Lower lobe of right lung (tissue), 2 donors: ENCODE results near the gene C4orf46. TPM values are rescaled to one million over a fixed set of nuclear protein-coding genes. Genes with fewer than 3 reads are reported as not detected.
"Not testable (repeated sequence)": the region's sequence is repeated elsewhere in the genome, so short reads cannot be mapped to it uniquely, and the experiment has no call there.

Experiments
- ATAC-seq, 2 donors: fragments of 200-7000 bp; cut with Tn5 transposase; one replicate each; pipeline ENCODE4 v1.9.1; 2020 to 2022; ENCODE audit warnings: mild to moderate bottlenecking in 2 of 2, moderate library complexity in 2 of 2
- DNase-seq: peaks from one replicate; pipeline ENCODE4 v3.0.0-alpha.2; 2020
- H3K27ac ChIP-seq: fragments of 200-600 bp; one replicate; pipeline ENCODE4 v1.8.0; 2022
- H3K27me3 ChIP-seq: fragments of 200-600 bp; one replicate; pipeline ENCODE4 v1.8.0; 2022; ENCODE audit warnings: low read depth
- H3K36me3 ChIP-seq: fragments of 200-600 bp; one replicate; pipeline ENCODE4 v1.8.0; 2022; ENCODE audit warnings: mild to moderate bottlenecking
- H3K4me1 ChIP-seq: fragments of 200-600 bp; one replicate; pipeline ENCODE4 v1.8.0; 2022
- H3K4me3 ChIP-seq: fragments of 200-600 bp; one replicate; pipeline ENCODE4 v1.8.0; 2022; ENCODE audit warnings: mild to moderate bottlenecking
- H3K9me3 ChIP-seq: fragments of 200-600 bp; one replicate; pipeline ENCODE4 v1.8.0; 2022
- intact Hi-C: fragments of 100-400 bp; cut with DNase I; formaldehyde crosslinking; loops from one replicate; pipeline ENCODE4 v1.11.0; 2022
- total RNA-seq: library from RNA; stranded (reverse); fragmentation: NEBNext Ultra II Directional; extraction: Animal tissue kit (Norgen Biotek cat#: 25700); gene quantifications from one replicate; pipeline ENCODE4 v1.2.1, GENCODE V29; 2021
- TF ChIP-seq, protein P1 (sequence below): fragments of 200-600 bp; IDR thresholded peaks from one replicate; pipeline ENCODE4 v1.8.0; 2022; ENCODE audit warnings: antibody characterized with exemption, mild to moderate bottlenecking
- donor health status: DM: no; HTN: yes; CAD: no; lungs with severe emphysema.

C4orf46 gene
- total RNA-seq, 1 donor from 2014 or later: 4.0 TPM

DNA sequence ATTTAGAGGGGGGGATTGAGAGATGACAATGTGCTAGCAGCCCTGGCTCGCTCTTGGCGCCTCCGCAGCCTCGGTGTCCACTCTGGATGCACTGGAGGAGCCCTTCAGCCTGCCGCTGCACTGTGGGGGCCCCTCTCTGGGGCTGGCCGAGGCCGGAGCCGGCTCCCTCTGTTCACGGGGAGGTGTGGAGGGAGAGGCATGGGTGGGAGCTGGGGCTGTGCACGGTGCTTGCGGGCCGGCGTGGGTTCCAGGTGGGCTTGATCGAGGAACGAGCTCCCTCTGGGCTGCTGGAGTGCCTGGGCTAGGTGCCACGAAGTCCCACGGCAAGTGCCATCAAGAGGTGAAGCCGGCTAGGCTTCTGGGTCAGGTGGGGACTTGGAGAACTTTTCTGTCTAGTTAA, 6.9 kb downstream of the C4orf46 start:
- Histone ChIP-seq H3K4me1 (peaks cover 3% of the 10 kb centered on the region), H3K4me3 (no peak overlapping the region), H3K9me3 (no peaks in the 10 kb centered on the region), H3K27me3 (no peaks in the 10 kb centered on the region), H3K36me3 (no peaks in the 10 kb centered on the region), H3K27ac (no peak overlapping the region)
- TF ChIP-seq, protein P1, sequence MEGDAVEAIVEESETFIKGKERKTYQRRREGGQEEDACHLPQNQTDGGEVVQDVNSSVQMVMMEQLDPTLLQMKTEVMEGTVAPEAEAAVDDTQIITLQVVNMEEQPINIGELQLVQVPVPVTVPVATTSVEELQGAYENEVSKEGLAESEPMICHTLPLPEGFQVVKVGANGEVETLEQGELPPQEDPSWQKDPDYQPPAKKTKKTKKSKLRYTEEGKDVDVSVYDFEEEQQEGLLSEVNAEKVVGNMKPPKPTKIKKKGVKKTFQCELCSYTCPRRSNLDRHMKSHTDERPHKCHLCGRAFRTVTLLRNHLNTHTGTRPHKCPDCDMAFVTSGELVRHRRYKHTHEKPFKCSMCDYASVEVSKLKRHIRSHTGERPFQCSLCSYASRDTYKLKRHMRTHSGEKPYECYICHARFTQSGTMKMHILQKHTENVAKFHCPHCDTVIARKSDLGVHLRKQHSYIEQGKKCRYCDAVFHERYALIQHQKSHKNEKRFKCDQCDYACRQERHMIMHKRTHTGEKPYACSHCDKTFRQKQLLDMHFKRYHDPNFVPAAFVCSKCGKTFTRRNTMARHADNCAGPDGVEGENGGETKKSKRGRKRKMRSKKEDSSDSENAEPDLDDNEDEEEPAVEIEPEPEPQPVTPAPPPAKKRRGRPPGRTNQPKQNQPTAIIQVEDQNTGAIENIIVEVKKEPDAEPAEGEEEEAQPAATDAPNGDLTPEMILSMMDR: no peak
- intact Hi-C loops: no loop called here
- DNase-seq (no peak), ATAC-seq (no peak)

DNA sequence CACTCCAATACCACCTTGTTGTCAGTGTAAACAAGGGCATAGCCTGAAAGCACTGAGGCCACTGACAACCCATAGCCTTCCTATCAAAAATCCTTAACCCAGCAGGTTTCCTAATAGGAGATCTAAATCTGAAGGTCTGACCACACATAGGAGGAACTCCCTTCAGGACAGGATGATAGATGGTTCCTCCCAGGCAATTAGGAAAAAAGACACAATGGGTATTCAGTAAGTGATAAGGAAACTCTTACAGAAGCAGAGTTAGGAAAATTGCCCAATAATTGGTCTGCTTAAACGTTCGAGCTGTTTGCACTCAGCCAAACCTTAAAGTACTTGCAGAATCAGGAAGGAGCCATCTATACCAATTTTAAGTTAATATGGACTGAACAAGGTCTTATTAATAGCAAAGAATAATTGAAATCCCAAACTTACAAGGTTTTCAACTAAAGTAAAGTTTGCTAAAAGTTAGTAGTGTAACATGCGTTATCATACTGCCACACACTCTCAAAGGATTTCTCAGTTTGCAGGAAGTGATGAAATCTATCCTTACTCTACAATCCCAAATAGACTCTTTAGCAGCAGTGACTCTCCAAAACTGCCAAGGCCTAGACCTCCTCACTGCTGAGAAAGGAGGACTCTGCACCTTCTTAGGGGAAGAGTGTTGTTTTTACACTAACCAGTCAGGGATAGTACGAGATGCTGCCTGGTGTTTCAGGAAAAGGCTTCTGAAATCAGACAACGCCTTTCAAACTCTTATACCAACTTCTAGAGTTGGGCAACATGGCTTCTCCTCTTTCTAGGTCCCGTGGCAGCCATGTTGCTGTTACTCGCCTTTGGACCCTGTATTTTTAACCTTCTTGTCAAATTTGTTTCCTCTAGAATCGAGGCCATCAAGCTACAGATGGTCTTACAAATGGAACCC, 7.7 kb downstream of the C4orf46 start:
- H3K4me3 ChIP-seq, DNase-seq, H3K4me1 ChIP-seq, H3K27ac ChIP-seq, H3K36me3 ChIP-seq, H3K27me3 ChIP-seq, ATAC-seq, H3K9me3 ChIP-seq, intact Hi-C loops: not testable (repeated sequence)

DNA sequence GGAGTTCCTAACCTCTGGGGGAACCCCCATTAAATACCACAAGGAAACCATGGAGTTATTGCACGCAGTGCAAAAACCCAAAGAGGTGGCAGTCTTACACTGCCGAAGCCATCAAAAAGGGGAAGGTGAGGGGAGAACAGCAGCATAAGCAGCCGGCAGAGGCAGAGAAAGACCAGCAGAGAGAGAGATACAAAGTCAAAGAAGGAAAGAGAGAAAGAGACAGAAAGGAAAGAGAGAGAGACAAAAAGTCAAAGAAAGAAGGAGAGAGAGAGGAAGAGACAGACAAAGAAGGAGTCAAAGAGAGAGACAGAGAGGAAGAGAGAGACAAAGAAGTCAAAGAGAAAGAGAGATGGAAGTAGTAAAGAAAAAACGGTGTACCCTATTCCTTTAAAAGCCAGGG, 8.4 kb downstream of the C4orf46 start:
- intact Hi-C loops, H3K36me3 ChIP-seq, DNase-seq, H3K4me3 ChIP-seq, ATAC-seq, H3K27ac ChIP-seq, H3K27me3 ChIP-seq, H3K4me1 ChIP-seq, H3K9me3 ChIP-seq: not testable (repeated sequence)

DNA sequence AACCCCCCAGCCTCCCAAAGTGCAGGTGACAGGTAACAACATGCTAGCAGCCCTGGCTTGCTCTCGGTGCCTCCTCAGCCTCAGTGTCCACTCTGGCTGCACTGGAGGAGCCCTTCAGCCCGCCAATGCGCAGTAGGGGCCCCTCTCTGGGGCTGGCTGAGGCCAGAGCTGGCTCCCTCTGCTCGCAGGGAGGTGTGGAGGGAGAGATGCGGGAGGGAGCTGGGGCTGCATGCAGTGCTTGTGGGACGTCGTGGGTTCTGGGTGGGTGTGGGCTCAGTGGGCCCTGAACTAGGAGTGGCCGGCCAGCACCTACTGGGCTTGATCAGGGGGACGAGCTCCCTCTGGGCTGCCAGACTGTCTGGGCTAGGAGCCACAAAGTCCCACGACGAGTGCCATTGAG, 14.4 kb downstream of the C4orf46 start:
- H3K27me3 ChIP-seq: no peaks in the 10 kb centered on the region
- H3K27ac ChIP-seq: no peak overlapping the region
- H3K9me3 ChIP-seq: no peaks in the 10 kb centered on the region
- no peaks in the 10 kb centered on the region for H3K4me1 ChIP-seq
- DNase-seq (no peak), ATAC-seq (no peak)
- intact Hi-C loops: no loop called here
- no peak overlapping the region for H3K4me3 ChIP-seq
- no peaks in the 10 kb centered on the region for H3K36me3 ChIP-seq
- TF ChIP-seq, protein P1: no peak

DNA sequence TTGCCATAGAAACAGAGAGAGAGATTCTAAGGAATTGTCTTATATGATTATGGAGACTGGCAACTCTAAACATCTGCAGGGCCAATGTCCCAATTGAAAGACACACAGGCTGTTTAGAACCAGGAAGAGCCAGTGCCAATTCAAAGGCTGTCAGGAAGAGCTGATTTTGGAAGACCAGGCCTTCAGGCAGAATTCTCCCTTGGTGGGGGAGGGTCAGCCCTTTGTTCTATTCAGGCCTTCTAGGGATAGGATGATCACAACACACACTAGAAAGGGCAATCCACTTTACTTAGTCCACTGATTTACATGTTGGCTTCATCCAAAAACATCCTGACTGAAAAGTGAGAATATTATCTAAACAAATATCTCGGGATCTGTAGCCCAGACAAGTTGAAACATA, 15.2 kb downstream of the C4orf46 start:
- TF ChIP-seq, protein P1: no peak
- intact Hi-C loops: no loop called here

DNA sequence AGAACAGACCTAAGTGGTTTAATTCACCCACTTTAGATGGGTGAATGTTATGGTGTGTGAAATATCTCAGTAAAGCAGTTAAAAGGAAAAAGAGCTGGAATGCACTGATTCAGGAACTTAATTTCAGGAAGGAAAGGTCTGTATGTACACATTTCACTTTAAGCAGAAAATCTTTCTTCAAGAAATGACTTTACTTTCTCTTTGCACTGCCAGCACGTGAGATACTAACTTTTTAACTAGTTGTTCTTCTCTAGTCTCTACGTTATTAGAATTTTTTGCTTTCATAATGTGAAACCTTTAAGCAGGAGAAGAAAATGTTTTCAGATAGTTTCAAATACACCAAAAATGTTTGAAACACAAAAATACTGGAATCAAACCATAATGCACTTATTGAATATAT, 18.8 kb downstream of the C4orf46 start:
- TF ChIP-seq, protein P1: no peak
- intact Hi-C loops: no loop called here
- H3K27me3 ChIP-seq: no peaks in the 10 kb centered on the region

More for the DNA sequence above, 15.2 kb downstream of the C4orf46 start:
- H3K27ac ChIP-seq: no peak overlapping the region
- no peaks in the 10 kb centered on the region for H3K9me3 ChIP-seq
- H3K36me3 ChIP-seq: no peaks in the 10 kb centered on the region
- DNase-seq (no peak), ATAC-seq (no peak)
- H3K4me3 ChIP-seq: no peak overlapping the region
- no peaks in the 10 kb centered on the region for H3K4me1 ChIP-seq
- H3K27me3 ChIP-seq: no peaks in the 10 kb centered on the region

More for the DNA sequence above, 18.8 kb downstream of the C4orf46 start:
- Histone ChIP-seq H3K9me3 (no peaks in the 10 kb centered on the region), H3K4me1 (no peaks in the 10 kb centered on the region), H3K36me3 (no peaks in the 10 kb centered on the region), H3K4me3 (no peak overlapping the region), H3K27ac (no peak overlapping the region)
- DNase-seq (no peak), ATAC-seq (no peak)
